ENCODE data around the gene CLSTN2.

GRCh38 chr3:140540262-140540661 is 605.3 kb downstream of the CLSTN2 start:
- TF ChIP-seq EZH2 (optimal IDR thresholded peaks at IDR 0.05; ENCODE audit: low read depth, low read length) = no peak
- TF ChIP-seq CTCF (IDR thresholded peaks at IDR 0.05; ENCODE audit: low read length) = no peak
- TF ChIP-seq EZH2phosphoT487 (IDR thresholded peaks at IDR 0.05; ENCODE audit: low read length) = no peak

Data from MM.1S (cell line).